ENCODE data around the gene EMX1.

The EMX1 gene

GRCh38 chr2:72924353-72925240 lies 7.3 kb downstream of the EMX1 start:
- DNase-seq (ENCODE audit: low read depth): no peak

GRCh38 chr2:72925328-72925943 lies 8.1 kb downstream of the EMX1 start:
- no peak for DNase-seq (ENCODE audit: low read depth)

GRCh38 chr2:72926368-72926767 lies 9.0 kb downstream of the EMX1 start:
- no peak for DNase-seq (ENCODE audit: low read depth)

GRCh38 chr2:72926811-72927465 lies 9.6 kb downstream of the EMX1 start:
- DNase-seq (ENCODE audit: low read depth): no peak

- DNase-seq (ENCODE audit: low read depth): no peak
These were observed 10.6 kb downstream of the EMX1 start for GRCh38 chr2:72927619-72928550.

GRCh38 chr2:72929010-72929409 lies 11.7 kb downstream of the EMX1 start:
- DNase-seq (ENCODE audit: low read depth): no peak

GRCh38 chr2:72931280-72931910 lies 14.1 kb downstream of the EMX1 start:
- no peak for DNase-seq (ENCODE audit: low read depth)

- DNase-seq (ENCODE audit: low read depth): no peak
These were observed 14.9 kb downstream of the EMX1 start for GRCh38 chr2:72932045-72932740.

GRCh38 chr2:72932805-72933204 lies 15.5 kb downstream of the EMX1 start:
- DNase-seq (ENCODE audit: low read depth): no peak

- DNase-seq (ENCODE audit: low read depth): no peak
These were observed 15.9 kb downstream of the EMX1 start for GRCh38 chr2:72933207-72933606.

- DNase-seq (ENCODE audit: low read depth): no peak
These were observed 16.4 kb downstream of the EMX1 start for GRCh38 chr2:72933646-72934151.

- DNase-seq (ENCODE audit: low read depth): no peak
These were observed 17.6 kb downstream of the EMX1 start for GRCh38 chr2:72934683-72935610.

- no peak for DNase-seq (ENCODE audit: low read depth)
These were observed 18.3 kb downstream of the EMX1 start for GRCh38 chr2:72935611-72935957.

GRCh38 chr2:72936660-72937355 lies 19.5 kb downstream of the EMX1 start:
- DNase-seq (ENCODE audit: low read depth): no peak

- DNase-seq (ENCODE audit: low read depth): no peak
These were observed 20.0 kb downstream of the EMX1 start for GRCh38 chr2:72937356-72937669.

- DNase-seq (ENCODE audit: low read depth): no peak
These were observed 21.1 kb downstream of the EMX1 start for GRCh38 chr2:72938455-72938854.

- no peak for DNase-seq (ENCODE audit: low read depth)
These were observed 23.0 kb downstream of the EMX1 start for GRCh38 chr2:72940361-72940760.

- DNase-seq (ENCODE audit: low read depth): no peak
These were observed 23.5 kb downstream of the EMX1 start for GRCh38 chr2:72940786-72941185.

- DNase-seq (ENCODE audit: low read depth): no peak
These were observed 25.0 kb downstream of the EMX1 start for GRCh38 chr2:72942293-72942692.
